HEK293T (cell line): ENCODE measurements around the gene ROR1.

Experiments used
- BHLHE40 ChIP-seq: fragments of 450-650 bp; IDR thresholded peaks from 2 replicates; pipeline ENCODE4 v1.6.1; 2016; ENCODE audit warnings: mild to moderate bottlenecking, moderate library complexity, borderline replicate concordance
- FOXA1 ChIP-seq: fragments of 450-650 bp; IDR thresholded peaks from 2 replicates; pipeline ENCODE4 v1.6.1; 2016; ENCODE audit warnings: mild to moderate bottlenecking
- FOXK2 ChIP-seq: fragments of 450-650 bp; IDR thresholded peaks from 2 replicates; pipeline ENCODE4 v1.6.1; 2016; ENCODE audit warnings: mild to moderate bottlenecking
- FOXM1 ChIP-seq: fragments of 450-650 bp; IDR thresholded peaks from 2 replicates; pipeline ENCODE4 v1.6.1; 2017; ENCODE audit warnings: mild to moderate bottlenecking, borderline replicate concordance
- HDGF ChIP-seq: fragments of 450-650 bp; IDR thresholded peaks from 2 replicates; pipeline ENCODE4 v1.6.1; 2017; ENCODE audit warnings: antibody characterized with exemption, borderline replicate concordance
- L3MBTL2 ChIP-seq: fragments of 450-650 bp; conservative IDR thresholded peaks from 2 replicates; pipeline ENCODE4 v1.6.1; 2016; ENCODE audit warnings: mild to moderate bottlenecking
- NFRKB ChIP-seq: fragments of 450-650 bp; IDR thresholded peaks from 2 replicates; pipeline ENCODE4 v1.6.1; 2016; ENCODE audit warnings: mild to moderate bottlenecking, moderate library complexity
- SP1 ChIP-seq: fragments of 450-650 bp; IDR thresholded peaks from 2 replicates; pipeline ENCODE4 v1.6.1; 2017
- SUZ12 ChIP-seq: fragments of 450-650 bp; IDR thresholded peaks from 2 replicates; pipeline ENCODE4 v1.6.1; 2016; ENCODE audit warnings: mild to moderate bottlenecking
- TARDBP ChIP-seq: fragments of 450-650 bp; IDR thresholded peaks from 2 replicates; pipeline ENCODE4 v1.6.1; 2016
- ZNF384 ChIP-seq: fragments of 450-650 bp; IDR thresholded peaks from 2 replicates; pipeline ENCODE4 v1.6.1; 2016

DNA sequence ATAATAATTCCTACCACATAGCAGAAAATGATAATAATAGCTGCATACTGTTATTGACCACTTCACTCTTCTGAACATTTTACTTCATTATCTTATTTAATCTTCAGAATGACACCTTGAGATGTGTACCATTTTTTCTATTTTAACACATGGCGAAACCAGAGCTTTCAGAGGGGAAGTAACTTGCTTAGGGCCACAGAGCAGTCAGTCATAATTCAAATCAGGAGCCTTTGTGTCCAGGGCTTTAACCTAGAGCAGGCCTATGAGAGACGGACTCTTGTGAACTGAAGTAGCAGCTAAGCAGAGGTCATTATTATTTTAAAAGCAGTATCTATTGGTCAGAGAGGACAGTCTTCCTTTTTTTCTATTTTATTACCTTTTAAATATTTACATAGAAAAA lies 114.0 kb downstream of the ROR1 start:
- no peak for TF ChIP-seq TARDBP
- TF ChIP-seq HDGF = no peak
- no peak for TF ChIP-seq L3MBTL2
- no peak for TF ChIP-seq FOXM1
- TF ChIP-seq BHLHE40 = no peak
- no peak for TF ChIP-seq SUZ12
- TF ChIP-seq SP1 = no peak
- TF ChIP-seq ZNF384 = no peak
- TF ChIP-seq FOXK2 = no peak
- no peak for TF ChIP-seq NFRKB
- no peak for TF ChIP-seq FOXA1
